ENCODE data around the gene SIGLEC5.

Gene SIGLEC5

DNA sequence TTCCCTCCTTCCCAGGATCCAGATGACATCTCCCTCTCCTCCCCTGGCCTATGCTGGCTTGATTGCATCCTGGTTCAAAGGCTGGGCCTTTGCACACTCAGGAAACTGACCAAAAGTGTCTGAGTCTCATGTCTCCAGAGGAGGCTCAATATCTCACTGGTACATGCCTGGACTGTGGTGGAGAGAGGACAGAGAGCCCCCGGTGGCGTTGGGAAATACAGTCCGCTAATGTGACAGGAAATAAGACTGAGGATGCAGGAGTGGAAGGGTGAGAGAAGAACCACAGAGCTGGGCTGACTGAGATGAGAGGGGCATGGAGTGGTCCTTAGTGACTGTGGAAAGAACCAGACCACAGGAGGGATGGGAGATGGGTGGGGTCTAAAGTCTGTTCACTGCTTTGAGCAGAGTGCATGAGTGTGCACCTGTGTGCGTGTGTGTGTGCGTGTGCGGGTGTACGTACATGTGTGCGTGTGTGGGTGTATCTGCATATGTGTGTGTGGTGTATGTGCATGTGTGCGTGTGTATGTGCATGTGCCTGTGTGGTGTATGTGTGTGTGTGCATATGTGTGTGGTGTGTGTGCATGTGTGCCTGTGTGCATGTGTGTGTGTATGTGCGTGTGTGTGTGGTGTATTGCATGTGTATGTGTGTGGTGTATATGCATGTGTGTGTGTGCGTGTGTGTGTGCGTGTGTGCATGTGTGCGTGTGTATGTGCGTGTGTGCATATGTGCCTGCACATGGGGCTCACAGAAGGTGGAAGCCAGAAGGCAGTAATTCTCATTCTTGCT is 1.9 kb downstream of the SIGLEC5 start:
- no peak for DNase-seq (ENCODE audit: low spot score)

DNA sequence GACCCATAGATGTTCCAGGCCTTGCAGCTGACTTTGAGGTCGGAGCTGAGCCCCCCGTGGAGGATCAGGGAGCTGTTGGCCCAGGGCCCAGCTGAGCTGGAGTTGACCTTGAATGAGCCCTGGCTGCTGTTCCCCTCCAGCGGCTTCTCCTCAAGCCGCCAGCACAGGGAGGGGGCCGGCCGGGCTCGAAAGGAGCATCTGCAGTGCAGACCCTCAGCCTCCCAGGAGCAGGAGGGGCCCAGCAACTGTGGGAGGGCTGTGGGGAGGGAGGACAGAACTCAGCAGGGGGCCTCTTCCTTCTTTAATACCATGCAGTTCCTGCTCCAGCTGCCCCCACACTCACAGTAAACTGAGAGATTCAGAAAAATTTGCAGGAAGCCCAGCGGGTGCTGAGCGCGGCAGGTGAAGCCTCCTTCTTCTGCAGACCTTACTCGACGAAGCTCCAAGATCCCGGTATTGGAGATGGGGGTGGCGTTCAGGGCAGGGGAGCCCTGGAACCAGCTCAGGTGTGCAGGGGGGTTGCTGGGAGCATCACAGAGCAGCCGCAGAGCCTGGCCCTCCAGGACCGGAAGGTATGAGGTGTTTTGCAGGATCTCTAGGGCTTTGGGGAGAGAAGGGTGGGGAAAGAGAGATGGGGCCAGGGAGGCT is 2.6 kb downstream of the SIGLEC5 start:
- DNase-seq (ENCODE audit: low spot score), result no peak

GRCh38 chr19:51626675-51627074 is 3.5 kb downstream of the SIGLEC5 start:
- DNase-seq (ENCODE audit: low spot score), result no peak

- DNase-seq (ENCODE audit: low spot score), result no peak
Observed at GRCh38 chr19:51621178-51621577, 9.0 kb downstream of the SIGLEC5 start.

DNA sequence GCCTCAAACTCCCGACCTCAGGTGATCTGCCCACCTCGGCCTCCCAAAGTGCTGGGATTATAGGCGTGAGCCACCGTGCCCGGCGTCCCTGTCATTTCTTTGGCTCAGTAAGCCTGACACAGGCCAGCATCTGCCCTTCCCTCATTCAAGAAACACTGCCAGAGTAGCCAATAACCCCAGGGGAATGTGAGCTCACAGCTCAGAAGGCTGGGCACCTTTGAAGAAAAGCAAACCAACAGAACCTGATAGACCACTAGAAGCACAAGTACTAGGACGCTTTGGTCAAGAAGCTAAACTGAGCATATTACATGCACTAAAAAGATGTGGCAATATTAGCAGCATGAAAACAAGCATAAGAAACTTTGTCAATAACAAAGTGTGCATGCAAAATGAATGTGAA is 14.2 kb downstream of the SIGLEC5 start:
- no peak for DNase-seq (ENCODE audit: low spot score)

DNA sequence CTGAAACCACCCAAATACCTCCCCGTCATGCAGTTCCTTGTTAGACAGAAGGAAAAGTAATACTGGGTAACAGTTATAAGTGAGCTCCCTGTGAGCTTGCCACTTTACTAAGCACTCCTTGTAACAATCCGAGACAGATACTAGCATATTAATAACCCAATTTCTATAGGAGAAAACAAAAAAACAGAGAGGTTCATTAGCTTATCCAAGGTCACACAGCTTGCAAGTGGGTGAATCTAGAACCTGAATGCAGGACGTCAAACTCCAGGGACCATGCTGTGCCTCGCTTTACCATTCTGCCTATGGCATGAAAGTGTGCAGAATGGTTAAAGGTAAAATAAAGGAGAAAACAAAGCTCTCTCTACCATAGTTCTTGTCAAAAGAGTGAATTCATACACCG is 15.4 kb downstream of the SIGLEC5 start:
- DNase-seq (ENCODE audit: low spot score), result no peak

DNA sequence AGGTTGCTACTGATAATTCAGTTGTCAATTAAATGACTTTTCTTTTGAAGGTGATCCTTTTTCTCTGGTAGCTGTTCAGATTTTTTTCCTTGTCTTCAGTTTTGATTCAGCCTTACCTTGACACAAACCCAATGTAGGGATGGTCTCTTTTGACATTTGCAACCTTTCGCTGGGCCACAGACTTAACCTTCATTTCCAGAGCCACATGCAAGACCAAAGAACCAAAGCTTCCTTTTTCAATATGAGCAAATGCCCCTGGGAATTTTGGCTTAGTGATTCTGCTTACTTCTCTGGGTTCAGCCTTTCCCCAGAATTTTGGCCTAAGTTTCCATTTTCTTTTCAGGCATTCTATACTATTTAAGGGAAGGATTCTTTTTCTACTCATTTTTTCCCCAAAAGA is 19.6 kb downstream of the SIGLEC5 start:
- no peak for DNase-seq (ENCODE audit: low spot score)

DNA sequence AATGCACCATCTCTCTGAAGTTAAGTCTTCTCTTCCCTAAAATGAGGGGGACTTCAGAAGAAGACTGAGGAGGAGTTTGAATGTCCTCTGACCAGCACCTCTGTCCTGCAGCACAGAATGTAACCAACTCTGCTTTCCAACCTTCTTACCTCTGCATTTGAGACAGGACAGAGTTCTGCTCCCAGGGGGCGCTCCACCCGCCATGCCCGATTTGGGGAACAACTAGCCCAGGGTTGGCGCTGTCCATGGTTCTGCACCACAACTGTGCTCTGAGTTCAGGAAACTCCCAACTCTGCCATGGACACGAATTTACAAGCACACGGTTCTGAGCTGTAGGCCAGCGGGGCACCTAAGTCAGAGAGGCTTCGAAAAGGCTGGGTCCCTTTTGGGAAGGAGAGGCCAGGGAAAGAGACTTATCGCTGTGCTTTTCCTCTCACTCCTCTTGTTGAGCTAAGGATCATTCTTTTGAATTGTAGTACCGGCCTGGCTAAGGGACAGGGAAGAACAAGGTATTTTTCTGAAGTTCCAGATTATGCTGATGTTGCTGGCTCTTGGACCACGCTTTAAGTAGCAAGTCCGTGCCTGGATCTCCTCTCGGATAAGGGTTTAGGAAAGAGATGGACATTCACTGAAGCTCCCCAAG is 22.2 kb downstream of the SIGLEC5 start:
- peak; percentile 62 for DNase-seq (ENCODE audit: low spot score)

DNA sequence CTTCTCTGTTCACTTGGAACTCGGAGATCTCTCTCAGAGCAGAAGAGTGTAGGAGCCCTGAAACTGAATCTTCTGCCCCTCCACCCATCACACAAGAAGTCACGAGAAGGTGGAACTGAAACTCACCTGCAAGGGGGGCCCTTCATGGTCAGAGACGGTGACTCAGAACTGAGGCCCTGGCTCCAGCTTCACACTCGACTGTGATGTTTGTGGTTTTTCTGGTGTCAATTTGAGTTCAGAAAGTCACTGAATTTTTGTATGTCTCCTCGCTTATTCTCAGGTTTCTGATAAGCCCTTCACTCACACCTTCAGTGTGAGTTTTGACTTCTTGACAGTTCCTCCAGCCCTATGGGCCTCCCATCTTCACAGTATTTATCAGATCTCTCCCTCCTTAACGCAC is 23.1 kb downstream of the SIGLEC5 start:
- no peak for DNase-seq (ENCODE audit: low spot score)

GRCh38 chr19:51602189-51602854 is 27.9 kb downstream of the SIGLEC5 start:
- DNase-seq (ENCODE audit: low spot score), result no peak

DNA sequence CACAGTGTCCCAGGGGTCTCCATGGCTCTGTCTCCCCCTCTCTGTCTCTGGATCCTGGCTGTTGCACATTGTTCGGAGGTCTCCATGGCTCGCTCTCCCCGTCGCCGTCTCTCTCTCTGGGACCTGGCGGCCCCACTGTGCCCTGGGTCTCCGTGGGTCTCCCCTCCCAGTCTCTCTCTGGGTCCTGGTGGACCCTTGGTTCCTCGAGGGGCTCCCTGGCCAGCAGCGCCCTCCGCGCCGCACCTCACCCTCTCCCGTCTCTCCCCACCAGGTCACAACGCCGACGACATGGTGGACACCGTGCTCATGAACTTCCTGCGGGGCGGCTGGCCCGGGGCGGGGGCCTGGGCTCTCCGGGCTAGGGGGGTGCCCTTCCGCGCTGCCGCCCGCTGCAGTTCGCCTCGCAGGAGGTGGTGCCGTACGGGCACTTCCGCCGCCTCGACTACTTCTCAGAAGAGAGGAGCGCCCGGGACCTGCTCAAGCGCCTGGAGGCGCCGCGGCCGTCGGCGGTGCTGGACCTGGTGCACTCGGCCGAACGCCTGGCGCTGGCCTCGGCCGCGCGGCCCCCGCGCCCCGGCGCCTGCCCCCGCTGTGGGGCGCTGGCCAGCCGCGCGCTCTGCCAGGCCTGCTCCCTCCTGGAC is 29.1 kb downstream of the SIGLEC5 start:
- DNase-seq (ENCODE audit: low spot score), result no peak

- DNase-seq (ENCODE audit: low spot score), result no peak
Observed at GRCh38 chr19:51599084-51599483, 31.1 kb downstream of the SIGLEC5 start.

DNA sequence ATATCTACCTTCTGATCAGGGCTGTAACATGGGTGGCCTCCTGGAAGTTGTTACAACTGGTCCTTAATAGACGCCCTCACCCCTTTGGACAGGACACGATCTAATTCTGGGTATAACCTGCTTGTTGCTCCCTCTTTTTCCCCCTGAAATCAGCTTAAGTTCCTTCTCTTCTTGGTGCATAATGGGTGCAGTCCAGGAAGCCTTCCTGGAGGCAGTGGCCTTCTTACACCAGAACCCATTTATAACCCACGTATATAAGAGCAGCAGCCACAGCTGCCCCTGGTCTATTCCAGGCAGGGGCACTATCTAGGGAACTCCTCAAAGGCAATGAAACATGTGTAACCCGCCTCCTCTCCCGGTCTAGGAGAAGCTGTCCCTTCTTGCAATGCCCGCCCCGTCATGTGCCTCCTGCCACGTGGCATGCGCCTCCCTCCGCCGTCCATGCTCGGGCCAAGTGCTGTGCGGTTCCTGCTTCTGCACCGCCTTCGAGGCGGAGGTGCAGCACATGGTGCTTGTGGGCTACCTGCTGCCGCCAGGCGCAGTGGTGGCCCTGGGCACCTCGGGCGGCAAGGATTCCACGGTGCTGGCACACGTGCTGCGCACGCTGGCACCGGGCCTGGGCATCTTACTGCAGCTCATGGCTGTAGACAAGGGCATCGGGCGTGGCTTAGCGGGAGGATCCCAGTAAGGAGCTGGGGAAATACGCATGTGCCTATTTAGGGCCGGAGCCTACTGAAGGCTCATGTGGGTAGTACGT is 31.9 kb downstream of the SIGLEC5 start:
- no peak for DNase-seq (ENCODE audit: low spot score)

DNA sequence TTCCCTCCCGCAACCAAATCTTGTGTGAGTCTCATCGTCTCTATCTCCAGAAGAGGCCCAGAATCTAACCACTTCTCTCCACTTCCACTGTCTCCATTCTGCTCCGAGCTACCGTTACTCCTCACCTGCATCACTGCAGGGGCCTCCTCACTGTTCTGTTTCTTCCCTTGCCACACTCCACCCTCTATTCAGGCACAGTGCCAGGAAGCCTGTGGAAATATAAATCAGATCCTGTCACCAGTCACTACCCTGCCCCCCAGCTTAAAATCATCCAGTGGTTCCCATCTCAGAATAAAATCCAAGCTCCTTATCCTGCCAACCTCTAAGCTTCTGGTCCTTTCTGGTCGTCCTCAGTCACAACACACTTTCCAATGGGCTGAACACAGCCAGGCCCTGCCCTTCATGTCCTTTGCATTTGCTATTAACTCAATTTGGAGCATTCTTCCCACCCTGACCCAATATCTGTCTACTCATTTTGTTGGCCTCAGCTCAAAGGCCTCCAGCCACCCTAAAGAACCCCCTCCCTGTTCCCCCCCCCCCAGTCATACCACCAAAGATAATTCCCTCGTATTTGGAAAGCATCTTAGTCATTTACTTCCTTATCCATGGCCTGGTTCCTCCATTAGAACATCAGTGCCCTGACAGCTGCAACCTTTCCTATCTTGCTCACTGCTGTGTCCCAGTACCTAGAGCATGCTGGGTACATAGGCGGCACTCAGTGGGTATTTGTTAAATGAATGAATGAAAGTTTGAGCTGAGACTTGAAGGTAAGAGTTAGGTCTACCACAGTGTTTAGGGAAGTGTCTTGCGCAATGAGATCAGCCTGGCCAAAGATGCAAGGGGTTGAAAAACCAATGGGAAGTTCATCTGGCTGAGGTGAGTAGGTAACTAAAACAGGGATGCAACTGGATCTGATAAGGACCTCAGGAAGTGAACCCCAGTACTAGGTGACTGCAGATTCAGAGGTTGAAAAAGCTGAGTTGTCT is 34.7 kb downstream of the SIGLEC5 start:
- DNase-seq (ENCODE audit: low spot score), result no peak

DNA sequence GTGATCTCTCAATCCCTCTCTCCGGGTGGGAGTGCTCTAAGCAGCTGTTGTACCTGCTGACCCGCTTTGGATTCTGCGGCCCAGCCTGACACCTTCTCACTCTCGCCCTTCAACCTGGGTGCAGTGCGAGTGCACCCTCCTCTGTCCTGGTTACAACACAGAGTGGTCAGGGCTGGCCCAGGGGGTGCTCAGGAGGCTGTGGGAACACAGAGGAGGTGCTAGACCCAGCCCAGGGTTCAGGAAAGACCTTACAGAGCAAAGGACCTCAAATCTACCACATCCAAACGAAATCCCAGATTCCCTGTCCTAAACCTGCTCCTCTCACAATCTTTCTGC is 35.5 kb downstream of the SIGLEC5 start:
- DNase-seq (ENCODE audit: low spot score), result no peak

DNA sequence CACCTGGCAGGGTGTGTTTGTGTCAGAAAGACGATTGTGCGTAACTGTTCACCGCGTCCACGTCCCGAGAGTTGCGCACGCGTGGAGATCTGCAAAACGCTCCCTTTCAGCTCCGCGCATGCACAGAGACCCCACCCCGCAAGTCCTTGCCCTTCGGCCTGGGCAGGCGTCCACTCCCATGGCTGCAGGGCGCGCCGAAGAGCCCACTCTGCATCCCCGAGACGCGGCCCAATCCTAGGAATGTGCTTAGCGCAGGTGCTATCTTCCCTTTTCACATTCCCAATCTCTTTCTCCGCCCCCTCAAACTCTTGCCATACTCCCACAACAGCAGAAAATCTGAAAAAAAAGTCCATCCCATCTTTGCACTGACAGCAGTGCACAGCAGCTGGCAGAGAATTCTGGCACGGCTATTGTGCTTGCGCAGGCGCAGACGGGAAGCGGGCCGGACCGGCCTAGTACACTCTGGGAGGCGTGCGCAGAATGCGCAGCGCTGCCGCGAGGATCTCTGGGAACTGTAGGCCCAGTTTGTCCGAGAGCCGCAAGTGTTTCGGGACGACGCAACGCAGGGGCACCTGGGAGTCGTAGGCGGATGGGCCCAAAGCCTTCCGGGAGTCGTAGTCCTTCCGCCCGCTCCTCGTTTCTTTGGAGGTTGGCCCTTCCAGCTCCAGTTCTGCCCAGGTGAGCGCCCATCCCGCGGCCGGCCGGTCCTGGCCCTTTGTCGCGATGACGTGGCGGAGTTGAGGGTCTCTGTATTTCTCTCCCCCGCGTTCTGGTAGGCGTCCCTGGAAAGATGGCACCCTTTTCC is 36.0 kb downstream of the SIGLEC5 start:
- DNase-seq (ENCODE audit: low spot score), result peak; percentile 98

DNA sequence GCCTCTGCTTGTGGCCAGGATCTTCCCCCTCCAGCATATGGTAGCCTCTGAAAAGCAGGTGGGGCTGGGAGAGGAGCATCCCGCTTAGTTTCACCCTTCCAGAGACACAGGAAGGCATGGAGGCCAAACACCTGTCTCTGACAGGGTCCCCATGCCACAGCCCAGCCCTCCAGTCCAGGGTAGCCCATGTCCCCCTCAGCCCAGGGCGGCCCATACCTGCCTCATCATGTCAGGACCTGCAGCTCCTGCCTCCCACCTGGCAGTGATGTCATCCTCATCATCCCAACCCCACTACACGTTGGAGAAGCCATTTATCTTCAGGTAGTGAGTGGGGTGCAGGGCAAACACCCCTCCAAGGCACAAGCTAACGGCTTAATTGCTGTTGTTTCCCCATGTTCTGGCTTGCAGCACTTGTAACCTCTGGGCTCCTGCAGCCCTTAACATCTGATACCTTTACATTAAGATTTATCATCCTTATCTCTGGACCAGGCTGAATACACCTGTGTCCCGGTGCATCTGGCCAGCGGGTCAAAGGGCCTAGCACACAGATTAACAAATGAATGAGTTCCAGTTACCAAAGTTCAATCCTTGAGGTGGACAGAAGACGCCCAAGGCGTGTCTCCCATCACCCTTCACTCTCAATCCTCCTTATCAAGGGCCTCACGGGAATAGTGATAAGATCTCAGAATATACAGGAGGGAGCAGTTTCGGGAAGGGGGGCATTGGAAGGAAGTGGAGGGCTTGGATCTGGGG is 36.9 kb downstream of the SIGLEC5 start:
- DNase-seq (ENCODE audit: low spot score), result no peak

- no peak for DNase-seq (ENCODE audit: low spot score)
Observed at GRCh38 chr19:51592521-51592920, 37.7 kb downstream of the SIGLEC5 start.

GRCh38 chr19:51590441-51590840 is 39.8 kb downstream of the SIGLEC5 start:
- no peak for DNase-seq (ENCODE audit: low spot score)

Measured in hepatic stellate cell (primary cell).